HG03175 (cell line): Measurements from ENCODE around the gene CARMIL1.

Experiments used
- ATAC-seq: cut with Tn5 transposase; IDR thresholded peaks from one replicate; pipeline ENCODE4 v1.9.1; 2021; ENCODE audit warnings: mild to moderate bottlenecking, moderate library complexity; ENCODE audit not compliant: unreplicated experiment

CARMIL1 gene

GRCh38 chr6:25465941-25466340 lies 186.8 kb downstream of the CARMIL1 start:
- no peak for ATAC-seq

DNA sequence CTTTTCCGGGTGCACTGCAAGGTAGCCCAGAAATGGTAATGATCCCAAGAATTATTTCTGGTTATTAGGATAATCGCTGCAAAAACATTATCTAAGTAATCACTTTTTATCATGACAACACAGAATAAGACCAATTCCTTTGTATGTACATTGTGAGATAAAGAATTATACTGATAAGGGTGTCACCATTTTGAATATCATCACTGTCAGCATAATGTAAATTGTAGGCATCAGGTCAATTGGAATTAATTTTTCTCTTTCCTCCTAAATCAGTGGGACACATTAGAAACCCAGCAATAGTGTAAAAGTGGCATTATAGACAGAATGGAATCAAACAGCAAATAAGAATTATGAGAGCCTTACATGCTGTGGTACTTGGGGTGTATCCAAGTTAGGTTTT lies 189.7 kb downstream of the CARMIL1 start:
- ATAC-seq: no peak

GRCh38 chr6:25469797-25470388 lies 190.7 kb downstream of the CARMIL1 start:
- no peak for ATAC-seq

GRCh38 chr6:25472306-25472705 lies 193.1 kb downstream of the CARMIL1 start:
- no peak for ATAC-seq

GRCh38 chr6:25472906-25473305 lies 193.7 kb downstream of the CARMIL1 start:
- no peak for ATAC-seq

- no peak for ATAC-seq
These were observed 194.3 kb downstream of the CARMIL1 start for GRCh38 chr6:25473447-25473846.

DNA sequence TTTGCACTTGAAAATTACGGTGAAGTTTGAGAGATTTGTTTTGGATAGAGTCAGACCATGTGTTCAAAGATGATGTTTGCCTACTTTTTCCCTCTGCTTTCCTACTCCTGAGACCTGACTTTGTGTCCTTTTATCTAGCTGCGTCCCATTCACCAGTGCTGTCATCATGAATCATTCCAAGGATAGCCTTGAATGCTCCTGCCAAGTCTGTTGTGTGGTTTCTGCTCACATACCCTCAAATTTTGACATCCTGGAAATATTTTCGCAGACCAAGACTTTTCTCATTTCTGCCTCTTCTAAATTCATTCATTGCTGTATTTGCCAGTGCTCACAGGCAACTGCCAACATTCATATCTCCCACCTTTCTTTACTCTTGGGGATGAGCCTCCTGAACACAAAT lies 197.0 kb downstream of the CARMIL1 start:
- no peak for ATAC-seq

- ATAC-seq: no peak
These were observed 197.9 kb downstream of the CARMIL1 start for GRCh38 chr6:25477006-25477590.

DNA sequence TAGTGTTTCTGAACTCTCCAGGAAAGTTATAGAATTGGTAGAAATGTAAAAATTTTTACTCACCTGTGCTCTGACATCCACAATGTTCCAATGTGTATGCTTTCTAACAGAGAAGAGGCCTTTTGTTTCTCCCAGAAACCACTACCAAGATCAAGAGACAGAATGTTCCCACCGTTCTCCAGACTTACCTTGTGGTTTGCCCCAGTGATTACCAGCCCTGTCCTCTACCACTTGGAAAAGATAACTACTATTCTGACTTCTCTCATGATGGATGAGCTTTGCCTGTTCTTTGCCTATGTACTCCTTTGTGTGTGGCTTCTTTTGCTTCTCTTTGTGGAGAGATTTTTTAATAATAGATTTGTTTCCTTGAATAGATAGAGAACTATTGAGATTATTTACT lies 199.8 kb downstream of the CARMIL1 start:
- no peak for ATAC-seq

DNA sequence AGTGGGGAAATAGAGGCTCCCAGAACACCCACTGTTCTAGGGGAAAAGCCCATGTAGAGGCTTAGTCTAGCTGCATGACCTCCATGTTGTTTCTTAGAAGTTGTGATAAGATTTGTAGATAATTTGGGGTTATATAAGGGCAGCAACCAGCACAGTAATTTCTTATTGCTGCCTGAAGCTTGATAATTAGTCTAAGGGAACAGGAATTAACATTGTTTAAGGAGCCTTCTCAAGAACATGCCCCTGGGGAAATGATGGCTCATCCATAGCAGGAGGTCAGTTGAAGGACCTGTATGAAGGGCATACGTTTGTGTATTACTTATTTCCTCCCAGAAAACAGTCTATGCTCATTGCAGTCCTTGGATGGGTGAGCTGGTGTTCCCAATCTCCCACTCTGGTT lies 202.1 kb downstream of the CARMIL1 start:
- no peak for ATAC-seq

GRCh38 chr6:25482996-25483395 lies 203.8 kb downstream of the CARMIL1 start:
- ATAC-seq: no peak

GRCh38 chr6:25483943-25484342 lies 204.8 kb downstream of the CARMIL1 start:
- ATAC-seq: no peak

- ATAC-seq: no peak
These were observed 205.7 kb downstream of the CARMIL1 start for GRCh38 chr6:25484900-25485299.

GRCh38 chr6:25485821-25486534 lies 206.8 kb downstream of the CARMIL1 start:
- ATAC-seq: no peak

DNA sequence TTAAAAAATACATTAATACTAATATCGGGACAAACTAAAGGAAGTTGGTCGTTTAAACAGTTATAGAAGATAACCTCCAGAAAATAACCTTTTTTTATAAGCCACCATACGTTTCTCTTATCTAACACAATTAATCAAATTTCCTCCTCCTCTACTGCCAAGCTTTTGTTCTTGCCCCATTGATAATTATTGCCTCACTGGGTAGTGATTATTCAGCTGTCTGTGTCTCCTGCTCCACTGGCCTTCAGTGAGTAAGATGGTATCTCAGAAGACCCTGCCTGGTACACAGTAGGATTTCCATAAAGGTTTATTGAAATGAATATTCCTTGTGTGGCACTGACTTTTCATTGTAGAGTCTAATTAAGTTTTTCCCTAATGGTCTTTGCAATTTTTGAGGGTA lies 207.4 kb downstream of the CARMIL1 start:
- no peak for ATAC-seq

- ATAC-seq: no peak
These were observed 207.8 kb downstream of the CARMIL1 start for GRCh38 chr6:25487012-25487411.

GRCh38 chr6:25488156-25488555 lies 209.0 kb downstream of the CARMIL1 start:
- no peak for ATAC-seq

DNA sequence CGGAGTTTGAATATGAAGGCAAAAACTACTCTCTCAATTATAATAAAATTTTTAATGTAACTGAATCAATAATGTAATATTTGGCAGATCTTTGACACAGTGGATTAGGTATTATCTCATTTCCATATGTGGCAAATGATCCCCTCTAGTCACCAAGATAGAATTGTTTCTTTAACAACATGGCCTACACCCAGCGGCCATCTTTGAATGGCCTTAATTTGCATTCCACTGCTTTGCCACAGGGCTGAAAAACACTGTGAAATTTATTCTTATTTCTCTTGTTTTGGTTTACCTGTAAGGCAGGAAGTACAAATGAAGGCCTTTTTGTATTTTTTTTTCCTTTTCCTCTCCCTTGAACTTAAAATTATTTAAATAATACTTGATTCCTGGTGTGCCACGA lies 210.2 kb downstream of the CARMIL1 start:
- ATAC-seq: no peak

DNA sequence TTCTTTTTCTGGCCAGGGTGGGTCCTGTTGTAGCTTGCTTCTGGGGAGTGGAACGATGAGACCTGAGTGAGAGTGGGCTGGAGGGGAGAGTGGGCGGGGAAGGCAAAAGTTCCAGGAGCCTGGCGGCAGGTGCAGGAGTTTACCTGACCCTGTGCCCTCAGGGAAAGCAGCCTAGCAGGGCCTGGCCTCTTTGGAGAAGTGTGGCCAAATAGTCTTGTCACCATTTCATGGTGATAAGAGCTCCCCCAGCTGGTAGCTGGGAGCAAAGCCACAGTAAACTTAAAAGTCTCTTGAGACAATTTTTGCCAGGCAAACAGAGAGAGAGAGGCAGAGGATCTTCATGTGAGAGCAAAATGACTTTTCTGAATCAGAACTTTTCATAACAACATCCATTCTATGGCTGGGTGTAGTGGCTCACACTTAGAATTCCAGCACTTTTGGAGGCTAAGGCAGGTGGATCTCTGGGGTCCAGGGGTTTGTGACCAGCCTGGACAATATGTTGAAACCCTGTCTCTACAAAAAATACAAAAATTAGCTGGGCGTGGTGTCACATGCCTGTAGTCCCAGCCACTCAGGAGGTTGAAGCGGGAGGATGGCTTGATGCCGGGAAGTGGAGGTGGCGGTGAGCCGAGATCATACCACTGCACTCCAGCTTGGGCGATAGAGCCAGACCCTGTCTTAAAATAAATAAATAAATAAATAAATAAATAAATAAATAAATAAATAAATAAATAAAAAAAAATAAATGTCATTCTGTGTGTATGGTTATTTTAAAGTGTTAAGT lies 211.0 kb downstream of the CARMIL1 start:
- no peak for ATAC-seq

DNA sequence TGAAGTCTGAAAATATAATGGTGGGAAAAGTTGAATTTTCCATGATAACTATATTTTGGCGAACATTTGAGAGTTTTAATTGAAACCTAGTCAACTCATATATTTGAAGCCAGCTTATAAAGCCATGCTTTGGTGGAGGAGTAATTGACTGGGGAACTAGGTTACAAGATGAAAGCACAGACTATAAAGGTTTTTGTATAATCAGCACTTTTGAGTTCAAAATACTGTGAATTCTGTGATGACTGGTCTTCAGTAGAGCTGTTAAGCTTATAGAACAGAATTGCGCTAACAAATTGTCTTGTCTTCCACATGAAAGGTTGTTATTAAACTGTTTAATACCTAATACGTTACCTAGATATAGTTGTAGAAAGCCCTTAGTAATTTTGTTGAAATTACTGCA lies 213.8 kb downstream of the CARMIL1 start:
- no peak for ATAC-seq

DNA sequence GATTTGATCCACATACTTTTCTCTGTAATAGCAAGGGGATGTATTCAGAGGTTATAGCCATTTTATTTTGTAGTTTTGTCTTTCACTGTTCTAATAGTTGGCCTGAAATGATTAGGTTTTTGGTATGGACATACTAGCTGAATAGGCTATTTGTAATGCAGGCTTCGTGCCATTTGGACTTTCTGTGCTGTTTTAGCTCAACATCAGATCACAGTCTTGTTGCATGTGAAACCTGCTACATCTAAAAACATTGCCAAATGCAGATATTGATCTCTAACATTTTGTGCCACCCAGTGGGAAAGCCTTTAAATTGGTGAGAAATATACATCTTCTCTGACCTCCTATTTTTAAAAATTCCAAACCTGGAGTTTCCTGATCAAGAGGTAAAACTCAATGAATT lies 215.3 kb downstream of the CARMIL1 start:
- ATAC-seq: no peak
